Putamen (tissue), 1 donor: Measurements from ENCODE around the gene SBK2.

Experiments
- DNase-seq: peaks from one replicate; pipeline ENCODE4 v3.0.0-alpha.2; 2016; ENCODE audit warnings: low spot score

SBK2 gene

GRCh38 chr19:55486043-55486970 is 50.6 kb downstream of the SBK2 start:
- no peak for DNase-seq

DNA sequence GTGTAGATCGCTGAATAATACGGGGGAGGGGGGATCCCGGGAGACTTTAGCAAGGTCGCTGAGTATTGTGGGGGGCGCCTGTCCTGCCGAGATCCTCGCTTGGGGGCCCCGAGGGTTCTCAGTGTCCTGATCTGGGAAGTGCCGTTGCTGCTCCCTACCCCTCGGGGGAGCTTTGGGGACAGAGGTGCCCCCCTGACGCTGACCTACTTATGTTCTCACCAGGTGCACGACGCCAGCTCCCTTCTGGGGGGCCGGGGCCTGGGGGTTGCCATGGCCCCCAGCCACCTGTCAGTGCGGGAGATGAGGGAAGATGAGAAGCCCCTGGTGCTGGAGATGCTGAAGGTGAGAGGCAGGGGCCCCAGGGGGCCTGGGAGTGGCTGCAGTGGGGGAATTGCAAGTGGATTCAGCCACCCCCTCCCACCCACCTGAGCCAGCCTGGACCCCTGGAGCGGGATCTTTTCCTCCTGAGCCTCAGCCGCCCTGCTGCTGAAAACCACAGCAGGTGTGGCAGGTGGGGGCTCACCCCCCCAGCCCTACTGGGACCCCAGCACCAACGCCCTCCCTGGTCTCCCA is 51.4 kb downstream of the SBK2 start:
- DNase-seq = no peak

DNA sequence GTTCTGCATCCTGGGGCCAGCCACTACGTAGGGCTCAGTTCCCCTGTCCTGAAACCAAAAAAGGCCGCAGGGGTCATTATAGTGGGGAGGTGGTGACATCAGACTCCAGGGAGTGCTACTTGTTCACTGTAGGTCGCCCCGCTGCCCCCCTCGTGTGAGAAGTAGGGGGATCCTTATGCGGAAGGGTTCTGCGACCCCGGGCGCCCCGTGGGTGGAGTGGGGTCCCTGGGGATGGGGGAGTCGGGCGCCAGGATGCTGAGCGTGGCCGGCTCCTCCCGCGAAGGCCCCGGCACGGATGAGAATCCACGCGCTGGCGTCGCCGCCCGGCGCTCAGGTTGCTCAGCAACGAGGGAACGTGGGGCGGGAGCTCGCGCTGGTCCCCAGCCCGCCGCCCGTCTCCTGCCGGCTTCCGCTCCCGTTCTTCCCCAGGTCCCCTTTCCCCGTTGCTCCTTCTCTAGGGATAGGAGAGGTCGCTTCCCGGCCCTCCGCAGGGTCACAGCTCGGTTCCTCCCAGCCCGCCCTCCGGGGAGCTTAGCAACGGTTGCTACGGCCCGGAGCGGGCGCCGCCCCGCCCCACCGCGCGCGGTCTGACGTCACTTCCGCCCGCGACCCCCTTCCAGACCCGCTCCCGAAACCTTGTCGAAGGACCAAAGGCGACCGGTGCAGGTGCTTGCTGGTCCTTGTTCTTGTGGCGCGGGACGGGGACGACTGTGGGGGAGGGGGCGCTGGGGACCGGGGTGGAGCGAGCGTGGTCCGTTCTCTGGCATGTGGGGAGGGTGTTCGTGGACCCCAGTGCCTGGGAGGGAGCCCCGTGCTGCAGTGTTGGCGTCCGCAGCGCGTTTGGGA is 52.1 kb downstream of the SBK2 start, which contains the start of gene NAT14:
TSS of gene NAT14 (plus strand) at position 596 of the 846 bp plus-strand sequence. CDS start 521 bp downstream, outside the sequence.
- no peak for DNase-seq

DNA sequence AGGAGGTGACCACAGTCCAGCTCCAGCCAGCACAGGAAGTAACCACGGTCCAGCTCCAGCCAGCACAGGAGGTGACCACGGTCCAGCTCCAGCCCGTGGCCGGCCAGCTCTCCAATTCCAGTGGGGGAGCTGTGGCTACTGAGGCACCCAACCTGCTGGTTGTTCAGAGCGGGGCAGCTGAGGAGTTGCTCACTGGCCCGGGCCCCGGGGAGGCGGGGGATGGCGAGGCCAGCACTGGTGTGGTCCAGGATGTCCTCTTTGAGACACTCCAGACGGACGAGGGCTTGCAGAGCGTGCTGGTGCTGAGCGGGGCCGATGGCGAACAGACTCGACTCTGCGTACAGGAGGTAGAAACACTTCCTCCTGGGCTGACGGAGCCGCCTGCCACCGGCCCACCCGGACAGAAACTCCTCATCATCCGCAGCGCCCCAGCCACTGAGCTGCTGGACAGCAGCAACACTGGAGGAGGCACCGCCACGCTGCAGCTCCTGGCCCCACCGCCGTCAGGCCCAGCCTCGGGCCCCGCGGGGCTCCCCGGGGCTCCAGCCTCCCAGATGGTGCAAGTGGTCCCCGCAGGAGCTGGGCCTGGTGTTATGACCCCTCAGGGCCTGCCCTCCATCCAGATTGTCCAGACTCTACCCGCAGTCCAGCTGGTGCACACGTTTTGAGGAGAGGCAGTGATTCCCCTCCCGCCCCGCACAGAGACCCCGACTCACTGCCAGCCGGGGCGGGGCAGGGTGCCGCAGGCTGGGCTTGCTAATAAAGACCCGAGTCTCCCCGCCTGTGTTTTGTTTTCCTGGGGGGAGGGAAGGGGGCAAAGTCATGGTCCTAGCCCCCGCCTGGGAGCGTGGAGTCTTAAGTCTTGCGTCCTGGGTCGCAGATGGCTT is 53.0 kb downstream of the SBK2 start:
- DNase-seq = no peak

GRCh38 chr19:55482967-55483705 is 53.8 kb downstream of the SBK2 start:
- no peak for DNase-seq

DNA sequence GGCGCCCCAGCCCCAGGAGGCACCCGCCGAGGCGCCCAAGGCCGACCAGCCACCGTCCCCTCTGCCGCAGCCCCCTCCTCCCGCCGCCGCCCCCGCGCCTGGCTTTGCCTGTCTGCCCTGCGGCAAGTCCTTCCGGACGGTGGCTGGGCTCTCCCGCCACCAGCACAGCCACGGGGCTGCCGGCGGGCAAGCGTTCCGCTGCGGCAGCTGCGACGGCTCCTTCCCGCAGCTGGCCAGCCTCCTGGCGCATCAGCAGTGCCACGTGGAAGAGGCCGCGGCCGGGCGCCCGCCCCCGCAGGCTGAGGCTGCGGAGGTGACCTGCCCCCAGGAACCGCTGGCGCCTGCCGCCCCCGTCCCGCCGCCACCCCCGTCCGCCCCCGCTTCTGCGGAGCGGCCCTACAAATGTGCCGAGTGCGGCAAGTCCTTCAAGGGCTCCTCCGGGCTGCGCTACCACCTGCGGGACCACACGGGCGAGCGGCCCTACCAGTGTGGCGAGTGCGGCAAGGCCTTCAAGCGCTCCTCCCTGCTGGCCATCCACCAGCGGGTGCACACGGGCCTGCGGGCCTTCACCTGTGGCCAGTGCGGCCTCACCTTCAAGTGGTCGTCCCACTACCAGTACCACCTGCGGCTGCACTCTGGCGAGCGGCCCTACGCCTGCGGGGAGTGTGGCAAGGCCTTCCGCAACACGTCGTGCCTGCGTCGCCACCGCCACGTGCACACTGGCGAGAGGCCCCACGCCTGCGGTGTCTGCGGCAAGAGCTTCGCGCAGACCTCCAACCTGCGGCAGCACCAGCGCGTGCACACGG is 54.6 kb downstream of the SBK2 start:
- no peak for DNase-seq

DNA sequence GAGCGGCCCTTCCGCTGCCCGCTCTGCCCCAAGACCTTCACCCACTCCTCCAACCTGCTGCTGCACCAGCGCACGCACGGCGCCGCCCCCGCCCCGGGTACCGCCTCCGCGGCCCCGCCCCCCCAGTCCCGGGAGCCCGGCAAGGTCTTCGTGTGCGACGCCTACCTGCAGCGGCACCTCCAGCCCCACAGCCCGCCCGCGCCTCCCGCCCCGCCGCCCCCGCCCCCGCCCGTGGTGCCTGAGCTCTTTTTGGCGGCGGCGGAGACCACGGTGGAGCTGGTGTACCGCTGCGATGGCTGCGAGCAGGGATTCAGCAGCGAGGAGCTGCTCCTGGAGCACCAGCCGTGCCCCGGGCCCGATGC is 55.2 kb downstream of the SBK2 start:
- DNase-seq = no peak

- no peak for DNase-seq
These were observed 55.7 kb downstream of the SBK2 start for GRCh38 chr19:55481148-55481793.

- no peak for DNase-seq
These were observed 57.3 kb downstream of the SBK2 start for GRCh38 chr19:55479451-55480230.

DNA sequence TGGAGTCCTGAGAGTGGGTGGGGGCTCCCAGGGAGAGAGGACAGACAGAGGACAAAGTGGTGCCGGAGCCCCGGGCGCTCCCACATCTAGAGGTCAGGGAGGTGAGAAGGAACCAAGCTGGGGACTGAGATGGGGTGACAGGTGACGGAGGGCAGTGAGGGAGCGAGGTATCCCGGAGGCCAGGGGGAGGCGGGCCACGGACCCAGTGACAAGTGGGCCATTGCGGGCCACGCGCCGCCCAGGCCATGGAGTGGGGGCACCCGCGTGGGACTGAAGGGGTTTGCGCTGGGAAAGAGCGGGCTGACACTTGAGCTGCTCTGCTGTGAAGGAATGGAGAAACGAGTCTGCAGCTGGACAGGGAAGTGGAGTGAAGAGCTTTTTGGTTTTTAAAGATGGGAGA is 57.9 kb downstream of the SBK2 start:
- no peak for DNase-seq
